ENCODE measurements around the gene BAZ2A.

The BAZ2A gene

DNA sequence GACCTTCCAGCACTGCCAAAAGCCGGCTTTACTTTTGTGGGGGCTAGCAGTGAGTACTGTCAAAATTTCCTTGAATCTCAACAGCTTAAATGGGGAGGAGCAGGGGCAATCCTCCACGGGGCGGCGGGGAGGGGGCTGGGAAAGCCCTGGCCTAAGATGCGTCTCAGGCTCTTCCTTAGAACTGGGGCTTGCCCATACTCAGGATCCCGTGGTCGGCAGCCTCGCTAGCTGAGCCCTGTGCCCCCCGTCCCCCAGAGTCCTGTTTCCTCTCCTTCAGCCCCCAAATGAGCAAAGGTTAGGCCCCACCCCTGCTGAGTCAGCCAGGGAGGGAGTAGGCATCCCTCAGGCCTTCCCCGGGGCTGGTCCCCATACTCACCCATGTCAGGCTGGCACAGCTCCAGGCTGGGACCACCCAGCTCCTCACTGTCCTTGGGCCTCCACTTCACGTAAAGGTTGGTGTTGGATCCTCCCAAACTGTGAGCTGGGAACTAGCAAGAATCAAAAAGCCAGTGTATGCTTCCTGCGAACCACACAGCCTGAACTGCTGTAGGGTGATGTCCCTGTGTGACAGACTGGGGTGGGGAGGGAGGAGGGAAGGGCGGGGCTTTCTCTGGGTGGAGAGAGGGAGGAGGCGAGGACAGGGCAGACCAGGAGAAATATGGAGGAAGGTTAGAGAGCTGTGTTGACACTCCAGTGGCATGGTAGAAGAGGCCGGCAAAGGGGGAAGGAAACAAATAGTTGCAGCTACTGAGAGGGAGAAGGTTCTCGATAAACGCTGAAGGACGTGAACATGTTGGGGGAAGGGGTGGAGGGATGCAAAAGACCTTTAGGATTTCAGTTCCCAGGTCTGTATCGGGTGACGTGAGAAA lies 5.9 kb upstream of the BAZ2A start:
- DNase-seq (ENCODE audit: low read depth in 1 of 2, low spot score in 1 of 2) = peak; percentile 64 to 69

DNA sequence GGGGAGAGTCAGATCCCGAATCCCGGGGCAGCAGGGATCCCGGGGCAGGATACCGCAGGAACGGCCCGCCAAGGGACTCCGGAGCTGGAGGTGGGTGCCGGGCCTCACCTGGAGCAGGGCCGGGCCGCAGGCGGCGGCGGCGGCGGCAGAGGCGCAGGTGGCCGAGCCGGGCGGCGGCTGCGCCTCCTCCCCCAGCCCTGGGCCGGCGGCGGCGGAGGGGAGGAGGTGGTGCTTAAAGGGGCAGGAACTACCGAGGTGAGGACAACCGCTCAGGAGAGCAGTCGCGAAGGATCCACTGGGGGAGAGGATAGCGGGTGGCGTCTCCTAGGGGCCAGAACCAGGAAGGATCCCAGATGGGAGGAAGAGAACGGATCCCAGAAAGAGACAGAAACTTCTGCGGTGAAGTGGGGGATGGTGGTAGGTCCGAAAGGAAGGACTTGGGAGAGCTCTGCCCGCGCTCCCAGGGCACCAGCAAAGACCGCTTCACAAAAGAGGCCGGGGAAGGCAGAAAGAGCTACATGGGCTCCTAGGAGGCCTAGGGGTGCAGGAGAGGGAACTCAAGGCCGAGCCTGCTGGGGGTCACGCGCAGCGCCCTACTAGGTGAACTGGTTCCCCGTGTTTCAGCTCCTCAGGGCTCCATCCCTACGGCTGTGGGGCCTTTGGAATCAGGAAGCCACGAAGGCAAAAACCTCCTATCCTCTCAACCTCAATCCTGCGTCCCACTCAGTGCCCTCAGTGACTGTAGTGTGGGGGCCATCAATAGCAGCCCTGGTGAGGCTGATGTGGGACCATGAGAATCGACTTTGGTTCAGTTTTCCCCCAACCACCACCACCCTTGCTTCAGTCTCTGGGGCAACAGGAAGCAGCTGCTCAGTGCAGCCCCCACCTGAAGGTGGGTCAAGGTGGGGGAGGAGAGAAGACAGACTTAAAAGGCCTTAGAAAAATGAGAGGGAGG lies 5.0 kb upstream of the BAZ2A start:
- peak; percentile 41 to 46 for DNase-seq (ENCODE audit: low read depth in 1 of 2, low spot score in 1 of 2)

- DNase-seq (ENCODE audit: low read depth in 1 of 2, low spot score in 1 of 2) = no peak
Observed at GRCh38 chr12:56634242-56634836, 4.2 kb upstream of the BAZ2A start.

DNA sequence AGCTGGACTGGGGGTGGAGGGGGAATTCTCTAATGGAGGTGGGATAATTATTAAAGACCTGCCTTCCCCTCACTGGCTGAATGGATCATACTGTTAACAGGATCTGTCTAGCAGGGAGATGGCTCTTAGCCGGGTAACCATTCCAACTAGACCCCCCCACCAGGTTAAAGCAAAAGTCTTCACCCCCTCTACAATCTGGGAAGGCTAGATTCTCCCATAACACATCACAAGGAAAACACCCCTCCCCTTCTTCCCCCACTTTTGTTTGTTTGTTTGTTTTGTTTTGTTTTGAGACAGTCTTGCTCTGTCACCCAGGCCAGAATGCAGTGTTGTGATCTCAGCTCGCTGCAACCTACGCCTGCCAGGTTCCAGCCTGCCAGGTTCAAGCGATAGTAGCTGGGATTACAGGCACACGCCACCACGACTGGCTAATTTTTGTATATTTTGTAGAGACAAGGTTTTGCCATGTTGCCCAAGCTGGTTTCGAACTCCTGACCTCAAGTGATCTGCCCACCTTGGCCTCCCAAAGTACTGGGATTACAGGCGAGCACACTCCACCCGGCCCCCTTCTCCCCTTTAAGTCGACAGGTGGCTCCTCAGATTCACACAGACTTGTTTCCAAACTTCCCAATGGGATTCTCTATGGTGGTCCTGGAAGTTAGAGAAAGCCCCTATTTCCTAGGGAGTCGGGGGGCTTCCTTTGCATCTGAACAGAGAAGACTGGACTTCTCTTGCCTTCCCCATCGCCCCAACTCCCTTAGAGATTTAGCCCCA lies 3.5 kb upstream of the BAZ2A start:
- no peak for DNase-seq (ENCODE audit: low read depth in 1 of 2, low spot score in 1 of 2)

GRCh38 chr12:56632701-56633467 lies 2.8 kb upstream of the BAZ2A start:
- no peak for DNase-seq (ENCODE audit: low read depth in 1 of 2, low spot score in 1 of 2)

GRCh38 chr12:56631790-56632700 lies 1.9 kb upstream of the BAZ2A start:
- DNase-seq (ENCODE audit: low read depth in 1 of 2, low spot score in 1 of 2) = peak; percentile 14 to 42

GRCh38 chr12:56629459-56630179 lies 507 bp downstream of the BAZ2A start:
- DNase-seq (ENCODE audit: low read depth in 1 of 2, low spot score in 1 of 2) = peak in 1 of 2 donors; percentile 16

DNA sequence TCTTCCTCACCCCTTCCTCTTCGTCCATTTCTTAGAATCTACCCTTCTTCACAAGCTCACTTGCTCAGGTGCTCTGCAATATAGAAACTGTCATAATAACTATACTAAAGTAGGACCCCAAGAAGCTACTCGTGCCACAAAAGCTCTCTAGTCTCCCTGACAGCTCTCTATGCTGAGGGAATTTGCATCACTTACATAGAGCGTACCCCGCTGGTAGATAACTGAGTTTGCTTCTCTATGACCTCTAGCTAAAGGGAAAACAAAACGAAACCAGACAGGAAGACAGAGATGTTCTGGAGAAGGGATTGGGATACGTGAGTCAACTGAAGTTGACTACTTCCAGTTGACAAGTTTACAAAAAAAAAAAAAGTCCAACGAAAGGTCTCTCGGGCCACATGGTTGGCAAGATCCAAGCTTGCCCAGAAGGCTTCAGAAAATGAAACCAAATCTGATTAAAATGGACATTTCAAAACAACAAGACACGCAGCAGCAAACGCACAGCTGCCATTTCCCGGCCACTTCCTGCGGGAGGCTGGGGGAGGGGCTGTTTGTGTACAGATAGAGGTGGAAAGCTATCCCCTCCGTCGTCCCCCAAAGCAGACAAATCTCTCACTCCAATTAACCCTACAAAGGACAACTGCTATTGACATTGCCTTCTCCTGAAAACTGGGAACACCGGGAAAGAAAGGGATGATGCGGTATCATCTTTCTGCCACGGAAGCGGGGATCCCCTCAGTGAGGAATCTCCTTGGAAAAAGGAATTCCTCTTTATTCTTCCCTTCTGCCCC lies 1.3 kb downstream of the BAZ2A start:
- peak in 1 of 2 donors; percentile 49 for DNase-seq (ENCODE audit: low read depth in 1 of 2, low spot score in 1 of 2)

DNA sequence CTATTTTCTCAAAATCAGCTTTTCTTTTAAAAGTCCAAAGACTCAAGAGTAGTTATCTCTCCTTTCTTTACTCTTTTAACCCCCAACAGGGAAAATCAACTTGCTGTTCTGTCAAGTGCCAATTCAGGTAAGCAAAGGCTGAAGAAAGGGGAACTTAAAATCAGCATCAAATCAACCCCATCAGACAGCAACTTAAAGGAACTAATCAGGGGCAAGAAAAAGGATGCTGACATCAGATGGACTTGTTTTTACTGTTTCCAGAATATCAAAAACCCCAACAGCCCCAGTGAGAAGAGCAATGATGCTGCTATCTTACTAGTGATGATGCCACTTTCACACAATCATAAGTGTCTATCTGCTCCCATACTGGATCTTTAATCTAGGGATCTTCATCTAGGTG lies 3.4 kb downstream of the BAZ2A start:
- no peak for DNase-seq (ENCODE audit: low read depth in 1 of 2, low spot score in 1 of 2)

GRCh38 chr12:56622535-56622934 lies 7.6 kb downstream of the BAZ2A start:
- no peak for DNase-seq (ENCODE audit: low read depth in 1 of 2, low spot score in 1 of 2)

DNA sequence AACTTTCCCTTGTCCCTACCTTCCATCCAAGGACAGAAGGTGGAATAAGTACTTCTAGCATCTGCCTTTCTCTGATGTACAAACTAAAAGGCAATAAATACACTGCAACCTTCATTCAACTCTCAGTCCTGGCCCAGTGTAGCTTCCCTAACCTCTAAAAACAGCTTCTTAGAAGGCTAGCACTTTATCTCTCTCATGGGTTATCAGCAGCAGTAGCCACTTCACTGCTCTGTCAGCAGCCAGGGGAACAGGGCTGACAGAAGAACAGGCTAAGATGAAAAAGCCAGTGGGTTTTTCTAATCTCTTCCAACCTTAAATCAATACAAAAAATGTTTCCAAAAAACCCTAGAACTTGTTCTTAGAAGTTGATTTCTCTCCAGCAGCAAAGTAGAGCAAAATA lies 13.2 kb downstream of the BAZ2A start:
- no peak for DNase-seq (ENCODE audit: low read depth in 1 of 2, low spot score in 1 of 2)

- DNase-seq (ENCODE audit: low read depth in 1 of 2, low spot score in 1 of 2) = no peak
Observed at GRCh38 chr12:56616244-56616643, 13.9 kb downstream of the BAZ2A start.

DNA sequence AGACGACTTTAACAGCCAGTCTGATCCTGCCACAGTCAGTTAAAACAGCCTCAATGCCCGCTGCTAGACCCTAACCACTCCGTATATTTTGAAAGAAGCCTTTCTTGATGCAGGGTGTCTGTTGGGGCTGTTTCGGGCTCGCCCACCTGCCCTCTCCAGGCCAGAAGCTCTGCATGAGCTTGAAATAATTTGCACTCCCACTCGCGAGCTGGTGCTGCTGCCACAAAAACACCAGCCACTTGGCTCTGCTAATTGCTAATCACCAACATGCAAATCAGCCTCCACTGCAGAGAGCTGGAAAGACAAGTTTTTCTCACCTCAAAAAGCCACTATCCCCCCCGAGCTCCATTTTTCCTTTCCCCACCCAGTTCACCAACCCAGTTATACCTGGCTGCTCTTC lies 15.5 kb downstream of the BAZ2A start:
- no peak for DNase-seq (ENCODE audit: low read depth in 1 of 2, low spot score in 1 of 2)

- DNase-seq (ENCODE audit: low read depth in 1 of 2, low spot score in 1 of 2) = no peak
Observed at GRCh38 chr12:56604355-56604754, 25.8 kb downstream of the BAZ2A start.

GRCh38 chr12:56602239-56602638 lies 27.9 kb downstream of the BAZ2A start:
- DNase-seq (ENCODE audit: low read depth in 1 of 2, low spot score in 1 of 2) = no peak

- DNase-seq (ENCODE audit: low read depth in 1 of 2, low spot score in 1 of 2) = no peak
Observed at GRCh38 chr12:56601503-56601902, 28.6 kb downstream of the BAZ2A start.

- DNase-seq (ENCODE audit: low read depth in 1 of 2, low spot score in 1 of 2) = no peak
Observed at GRCh38 chr12:56600753-56601152, 29.4 kb downstream of the BAZ2A start.

DNA sequence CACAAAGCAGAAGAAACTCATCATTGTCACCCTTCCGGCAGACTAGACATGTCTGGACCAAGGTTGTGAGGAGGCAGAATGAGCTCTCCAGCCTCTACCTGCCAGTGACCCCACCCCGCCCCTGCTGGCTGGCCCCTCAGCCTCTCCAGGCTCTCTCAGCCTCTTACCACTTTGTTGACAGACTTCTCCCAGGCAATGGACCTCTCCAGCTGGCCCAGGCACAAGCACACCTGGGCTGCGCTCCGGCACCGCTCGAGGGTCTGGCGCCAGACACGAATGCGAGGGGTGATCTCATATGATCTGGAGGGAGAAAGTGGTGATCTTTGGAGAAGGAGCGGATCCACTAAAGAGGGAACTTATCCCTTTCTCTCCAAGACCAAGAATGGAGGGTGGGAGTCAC lies 30.3 kb downstream of the BAZ2A start:
- DNase-seq (ENCODE audit: low read depth in 1 of 2, low spot score in 1 of 2) = no peak
